ENCODE results near the gene RNF10.

- TF ChIP-seq CTCF (conservative IDR thresholded peaks at IDR 0.05 in 1 of 2, IDR thresholded peaks at IDR 0.05 in 1 of 2; ENCODE audit: extremely low read depth in 1 of 2, insufficient read depth in 1 of 2, low read depth in 1 of 2, low read length in 2 of 2) = no peak
- TF ChIP-seq EZH2 (IDR thresholded peaks at IDR 0.05; ENCODE audit: borderline replicate concordance, low read length) = no peak
Measured at GRCh38 chr12:120563495-120563894, 29.3 kb downstream of the RNF10 start.

Data from mammary epithelial cell (primary cell).